NCI-H82 (cell line): ENCODE results near the gene MAP3K2.

Experiments
- DNase-seq: peaks from one replicate; lab custom pipeline; 2025; lab: John Stamatoyannopoulos, UW

MAP3K2 gene

DNA sequence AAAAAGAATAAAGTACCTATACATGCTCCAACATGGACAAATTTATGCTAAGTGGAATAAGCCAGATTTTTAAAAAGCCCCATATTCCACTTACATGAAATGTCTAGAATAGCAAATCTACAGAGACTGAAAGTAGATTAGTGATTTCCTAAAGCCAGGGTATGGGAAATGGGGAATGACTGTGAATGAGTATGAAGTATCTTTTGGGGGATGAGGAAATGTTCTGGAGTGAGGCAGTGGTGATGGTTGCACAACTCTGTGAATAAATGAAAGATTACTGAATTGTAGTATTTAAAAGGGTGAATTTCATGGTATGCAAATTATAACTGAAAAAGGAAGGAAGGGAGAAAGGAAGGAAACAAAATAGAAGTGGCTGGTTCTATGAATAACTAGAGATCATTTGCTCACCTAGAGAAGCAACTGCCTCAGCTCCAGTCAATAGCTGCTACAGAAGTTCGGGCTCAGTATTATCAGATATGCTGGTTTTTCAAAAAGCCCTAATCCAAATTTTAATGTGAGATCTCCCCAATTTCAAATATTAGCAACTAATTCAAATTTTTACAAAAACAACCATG, 39.3 kb downstream of the MAP3K2 start:
- no peak for DNase-seq

DNA sequence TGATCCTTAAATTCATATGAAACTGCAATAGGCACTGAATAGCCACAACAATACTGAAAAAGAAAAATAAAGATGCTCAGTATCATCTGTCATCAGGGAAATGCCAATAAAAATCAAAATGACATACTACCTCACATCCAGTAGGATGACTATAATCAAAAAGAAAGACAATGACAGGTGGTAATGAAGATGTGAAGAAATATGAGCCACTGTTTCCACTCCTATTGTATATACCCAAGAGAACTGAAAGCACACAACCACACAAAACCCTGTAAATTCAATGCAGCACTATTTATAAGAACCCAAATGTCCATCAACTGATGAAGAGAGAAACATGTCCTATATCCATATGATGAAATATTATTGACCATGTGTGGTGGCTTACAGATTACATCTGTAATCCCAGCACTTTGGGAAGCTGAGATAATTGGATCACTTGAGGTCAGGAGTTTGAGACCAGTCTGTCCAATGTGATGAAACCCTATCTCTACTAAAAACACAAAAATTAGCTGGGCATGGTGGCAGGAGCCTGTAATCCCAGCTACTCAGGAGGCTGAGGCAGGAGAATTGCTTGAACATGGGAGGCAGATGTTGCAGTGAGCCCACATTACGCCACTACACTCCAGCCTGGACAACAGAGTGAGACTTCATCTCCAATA, 39.9 kb downstream of the MAP3K2 start:
- peak; percentile 85 for DNase-seq

DNA sequence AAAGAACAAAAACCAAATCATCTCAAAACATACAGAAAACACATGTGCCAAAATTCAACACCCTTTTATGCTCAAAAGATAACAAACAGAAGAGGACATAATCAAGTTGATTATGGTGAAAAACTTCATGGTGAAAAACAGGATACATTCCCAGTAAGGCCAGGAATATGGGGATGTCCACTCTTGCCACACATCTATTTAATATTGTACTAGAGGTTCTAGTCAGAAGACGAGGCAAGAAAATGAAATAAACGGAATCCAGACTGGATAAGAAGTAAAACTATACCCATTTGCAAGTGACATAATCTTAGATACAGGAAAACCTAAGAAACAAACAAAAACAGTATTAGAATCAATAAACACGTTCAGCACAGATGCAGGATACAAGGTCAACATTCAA, 40.8 kb downstream of the MAP3K2 start:
- DNase-seq, result no peak

DNA sequence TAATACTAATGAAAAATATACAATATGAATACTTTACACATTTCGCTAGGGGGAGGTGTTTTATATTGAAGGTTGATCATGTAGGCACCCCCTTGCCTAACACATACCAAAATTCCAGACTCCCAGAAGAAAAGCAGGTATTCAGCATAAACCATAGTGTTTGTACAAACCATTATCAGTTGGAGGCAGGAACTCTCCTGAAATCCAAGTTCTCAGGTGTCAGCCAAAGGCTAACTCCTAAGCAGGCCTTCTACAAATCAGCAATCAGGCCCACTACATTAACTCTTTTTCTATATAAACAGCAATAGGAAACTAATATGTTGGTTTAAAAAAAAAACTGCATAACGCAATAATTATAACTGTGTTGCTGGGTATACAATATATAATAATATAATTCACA, 44.5 kb downstream of the MAP3K2 start:
- DNase-seq, result no peak

DNA sequence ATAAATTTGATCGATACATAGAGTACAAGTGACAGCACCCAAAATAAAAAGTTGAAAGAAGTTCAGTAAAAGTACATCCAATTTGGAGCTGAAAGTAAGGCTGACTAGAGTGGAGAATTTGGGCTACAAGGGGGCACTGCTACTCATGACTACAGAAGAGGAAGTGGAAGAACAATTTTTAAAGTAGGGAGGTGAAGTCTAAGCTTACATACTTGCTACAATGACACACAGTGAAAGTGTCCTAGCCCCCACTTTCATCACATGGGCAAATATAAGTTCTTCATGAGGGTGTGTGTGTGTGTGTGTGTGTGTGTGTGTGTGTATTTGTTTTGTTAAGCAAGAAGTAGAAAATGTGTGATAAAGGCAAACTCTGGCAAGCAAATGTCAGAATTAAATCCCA, 45.7 kb downstream of the MAP3K2 start:
- DNase-seq, result no peak

DNA sequence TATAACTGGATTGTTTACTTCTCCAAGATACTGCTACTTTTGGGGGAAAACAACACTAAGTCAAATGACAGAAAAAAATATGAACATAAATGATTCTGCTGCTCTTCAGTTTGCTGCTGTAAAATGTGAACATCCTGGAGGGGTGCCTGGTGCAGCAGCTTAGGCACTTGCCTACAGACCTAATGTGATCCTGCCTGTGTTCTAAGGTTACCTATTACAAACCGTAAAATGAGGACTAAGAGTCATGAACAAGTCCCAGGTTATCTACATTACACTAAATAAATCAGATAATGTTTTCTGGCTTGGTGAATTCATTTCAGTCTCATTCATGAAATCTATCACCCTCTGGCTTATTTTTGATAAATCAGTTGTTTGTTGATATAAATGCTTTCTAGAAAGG, 55.4 kb downstream of the MAP3K2 start:
- DNase-seq, result no peak

DNA sequence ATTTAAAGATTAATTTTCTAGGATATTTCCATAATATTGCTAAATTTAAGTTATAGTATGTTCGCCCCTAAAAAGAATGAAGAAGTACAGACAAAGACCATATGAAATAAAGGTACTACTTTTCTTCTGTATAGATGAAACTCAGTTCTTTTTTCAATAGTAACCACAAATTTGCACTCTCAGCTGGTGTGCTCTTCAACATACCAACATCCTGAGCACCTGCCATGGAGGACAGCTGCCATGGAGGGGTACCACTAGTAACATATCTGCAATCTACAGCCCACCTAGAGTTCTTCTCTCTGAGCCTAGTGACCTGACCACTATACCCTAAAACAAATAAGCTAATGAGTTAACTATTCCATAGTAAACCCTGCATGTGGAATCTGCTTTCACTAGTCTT, 57.0 kb downstream of the MAP3K2 start:
- DNase-seq, result no peak

DNA sequence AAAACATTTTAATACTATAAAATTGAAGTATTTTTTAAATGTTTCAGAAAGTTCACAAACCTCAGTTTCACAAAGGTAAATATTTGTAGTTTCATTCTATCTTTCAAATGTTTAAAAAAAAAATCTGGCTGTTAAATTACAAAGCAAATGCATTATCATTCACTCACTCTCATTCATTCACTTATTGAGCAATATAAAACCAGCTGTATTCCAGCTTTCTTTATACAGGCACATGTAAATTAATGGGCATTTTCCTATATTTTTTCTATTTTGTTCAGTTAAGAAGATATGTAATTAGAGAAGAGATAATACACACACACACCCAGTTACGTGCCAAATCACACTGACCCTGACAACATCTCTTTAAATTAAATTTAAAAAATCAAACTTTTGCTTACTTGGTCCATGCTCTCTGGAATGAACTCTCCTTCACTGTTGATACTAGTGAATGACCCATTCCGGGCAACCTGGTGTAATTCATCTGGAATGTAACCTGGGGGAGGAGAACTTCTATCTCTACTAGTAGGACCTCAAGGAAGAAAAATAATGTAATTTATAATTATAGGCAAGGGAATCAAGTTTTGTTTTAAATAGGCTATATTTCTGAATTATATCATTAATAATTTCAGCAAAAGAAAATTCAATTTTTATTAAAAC, 61.4 kb downstream of the MAP3K2 start:
- no peak for DNase-seq

DNA sequence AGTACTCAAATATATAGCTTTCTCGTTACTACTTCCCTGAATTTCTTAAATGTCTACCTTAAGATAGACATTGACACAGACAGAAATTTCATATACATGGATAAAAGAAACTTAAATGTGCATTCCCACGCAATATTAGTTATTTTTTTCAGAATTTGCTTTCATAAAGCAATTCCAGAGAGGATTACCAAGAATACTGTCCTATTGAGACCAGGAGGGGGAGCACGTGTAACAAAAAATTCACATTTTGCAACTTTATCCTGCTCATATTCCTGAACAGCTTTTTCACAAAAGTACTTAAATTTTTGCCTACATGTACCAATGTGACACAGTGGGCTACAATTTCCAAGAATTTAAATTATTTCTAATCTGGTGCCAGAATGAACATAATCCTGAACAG, 63.1 kb downstream of the MAP3K2 start:
- peak; percentile 23 for DNase-seq

DNA sequence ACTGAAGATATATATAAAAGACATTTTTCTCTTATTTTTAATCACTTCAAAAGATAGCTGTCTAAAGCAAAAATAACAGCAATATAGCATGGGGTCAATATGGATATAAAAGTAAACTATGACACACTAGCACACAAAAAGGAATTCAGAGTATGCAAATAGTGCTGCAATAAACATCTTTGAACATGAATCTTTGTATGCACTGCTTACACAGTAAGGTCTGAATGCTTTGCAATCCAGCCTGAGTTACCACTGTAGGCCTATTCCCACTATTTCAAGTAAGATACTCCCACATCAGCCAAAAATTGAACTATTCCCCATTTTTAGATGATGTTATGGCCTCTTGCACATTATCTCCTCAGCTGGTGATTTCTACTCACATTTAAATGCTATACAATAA, 66.5 kb downstream of the MAP3K2 start:
- no peak for DNase-seq

DNA sequence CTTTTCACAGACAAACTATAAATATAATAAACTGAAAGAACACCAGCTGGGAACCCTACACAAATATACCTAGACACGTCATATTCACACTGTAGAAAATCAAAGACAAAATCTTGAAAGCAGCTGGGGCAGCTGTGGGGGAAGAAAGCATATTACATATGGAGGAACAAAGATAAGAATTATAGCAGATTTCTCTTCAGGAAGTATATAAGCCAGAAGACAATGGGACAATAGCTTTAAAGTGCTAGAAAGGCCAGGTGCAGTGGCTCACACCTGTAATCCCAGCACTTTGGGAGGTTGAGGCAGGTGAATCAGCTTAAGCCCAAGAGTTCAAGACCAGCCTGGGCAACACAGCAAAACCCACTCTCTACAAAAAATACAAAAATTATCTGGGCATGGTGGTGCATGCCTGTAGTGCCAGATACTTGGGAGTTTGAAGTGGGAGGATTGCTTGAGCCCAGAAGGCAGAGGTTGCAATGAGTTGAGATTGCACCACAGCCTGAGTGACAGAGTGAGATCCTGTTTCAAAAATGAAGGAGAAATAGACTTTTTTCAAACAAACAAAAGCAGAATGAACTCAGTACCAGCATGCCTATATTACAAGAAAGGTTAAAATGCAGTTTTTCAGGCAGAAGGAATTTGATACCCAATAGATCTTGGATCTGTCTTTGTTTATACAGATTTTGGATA, 67.0 kb downstream of the MAP3K2 start:
- no peak for DNase-seq

DNA sequence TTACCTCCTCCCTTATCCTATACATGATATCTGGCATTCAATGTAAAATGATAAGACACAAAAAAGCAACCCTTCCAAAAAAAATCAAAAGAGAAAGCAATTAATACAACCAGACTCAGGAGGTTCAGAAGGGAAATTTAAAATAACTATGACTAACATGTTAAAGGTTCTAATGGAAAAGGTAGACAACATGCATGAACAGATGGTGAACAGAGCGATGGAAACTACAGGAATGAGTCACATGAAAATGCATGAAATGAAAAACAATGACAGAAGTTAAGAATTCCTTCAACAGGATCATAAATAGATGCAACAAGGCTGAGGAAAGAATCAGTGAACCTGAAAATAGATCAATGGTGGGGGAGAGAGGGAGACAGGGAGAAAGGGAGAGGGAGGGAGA, 67.7 kb downstream of the MAP3K2 start:
- DNase-seq, result no peak

DNA sequence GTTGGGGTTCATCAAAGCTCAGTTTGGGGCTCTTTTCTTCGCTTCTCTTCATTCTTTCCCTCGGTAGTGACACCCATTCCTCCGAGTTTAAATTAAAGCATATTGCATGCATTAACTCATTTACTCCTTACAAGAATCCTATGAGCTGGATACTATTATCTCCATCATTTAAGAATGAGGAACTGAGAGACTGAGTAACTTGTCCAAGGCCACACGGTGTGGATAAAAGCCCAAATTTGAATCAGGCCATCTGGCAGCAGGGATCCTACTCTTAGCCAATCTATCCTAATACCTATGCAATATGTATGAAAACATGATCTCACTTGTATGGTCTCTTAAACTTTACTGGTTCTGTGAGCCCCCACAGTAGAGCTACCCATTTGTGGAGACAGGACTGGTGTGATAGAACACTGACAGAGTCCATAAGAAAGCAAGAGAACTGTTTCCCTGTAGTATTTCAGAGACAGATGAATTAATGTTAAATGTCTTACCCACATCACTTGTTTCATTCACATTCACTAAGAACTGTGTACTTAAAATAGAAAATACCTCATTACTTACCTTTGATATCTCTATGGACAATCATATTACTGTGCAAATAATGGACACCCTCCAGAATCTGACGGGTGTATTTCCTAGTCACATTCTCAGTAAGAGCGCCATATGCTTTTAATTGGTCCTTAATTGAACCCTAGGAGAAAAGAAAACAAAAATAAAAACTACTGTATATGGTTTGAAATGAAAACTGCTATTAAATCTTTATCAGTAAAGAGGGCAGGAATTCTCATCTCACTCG, 73.4 kb downstream of the MAP3K2 start:
- no peak for DNase-seq

DNA sequence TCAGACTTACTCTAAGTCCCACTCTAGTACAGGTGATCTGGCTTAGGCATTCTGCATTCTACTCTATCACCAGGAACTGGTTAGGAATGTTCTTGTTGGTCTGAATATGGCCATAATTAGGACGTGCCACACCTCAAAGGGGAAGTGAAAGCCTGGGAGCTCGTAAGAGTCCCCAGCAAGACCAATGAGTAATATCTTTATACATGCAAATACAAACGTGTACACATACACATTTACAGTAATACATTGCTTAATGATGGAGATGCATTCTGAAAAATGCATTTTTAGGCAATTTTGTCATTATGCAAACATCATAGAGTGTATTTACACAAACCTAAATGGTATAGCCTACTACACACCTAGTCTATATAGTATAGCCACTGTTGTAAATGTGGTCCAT, 74.4 kb downstream of the MAP3K2 start:
- no peak for DNase-seq

DNA sequence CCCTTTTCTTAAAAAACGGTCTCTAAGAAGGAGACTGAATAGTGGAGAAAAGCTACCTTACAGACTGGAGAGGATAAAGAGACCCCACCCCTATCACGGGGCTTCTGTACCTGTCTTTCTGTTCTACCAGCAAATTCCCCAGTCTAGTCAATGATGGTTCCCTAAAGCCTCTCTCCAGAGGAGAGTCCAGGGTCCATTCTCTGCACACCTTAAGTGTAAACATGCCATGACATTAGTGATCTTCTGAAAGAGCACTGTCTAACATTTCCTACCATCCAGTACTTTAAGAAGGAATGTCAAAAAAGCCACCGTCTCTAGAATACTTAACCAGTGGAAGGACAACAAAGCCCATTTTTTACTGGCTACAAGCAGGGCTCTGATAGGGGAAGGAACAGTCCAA, 76.8 kb downstream of the MAP3K2 start:
- no peak for DNase-seq

DNA sequence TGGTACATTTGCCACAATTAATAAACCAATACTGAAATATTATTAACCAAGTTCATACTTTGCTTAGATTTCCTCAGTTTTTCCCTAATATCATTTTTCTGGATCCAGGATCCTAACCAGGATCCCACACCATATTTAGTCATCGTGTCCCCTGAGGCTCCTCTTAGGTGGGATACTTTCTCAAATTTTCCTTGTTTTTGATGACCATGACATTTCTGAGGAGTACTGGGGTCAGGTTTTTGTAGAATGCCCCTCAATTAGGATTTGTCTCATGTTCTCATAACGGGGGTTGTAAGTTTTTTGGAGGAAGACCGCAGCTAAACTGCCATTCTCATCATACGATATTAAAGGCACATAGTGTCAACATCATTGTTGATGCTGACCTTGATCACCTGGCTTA, 78.3 kb downstream of the MAP3K2 start:
- no peak for DNase-seq

DNA sequence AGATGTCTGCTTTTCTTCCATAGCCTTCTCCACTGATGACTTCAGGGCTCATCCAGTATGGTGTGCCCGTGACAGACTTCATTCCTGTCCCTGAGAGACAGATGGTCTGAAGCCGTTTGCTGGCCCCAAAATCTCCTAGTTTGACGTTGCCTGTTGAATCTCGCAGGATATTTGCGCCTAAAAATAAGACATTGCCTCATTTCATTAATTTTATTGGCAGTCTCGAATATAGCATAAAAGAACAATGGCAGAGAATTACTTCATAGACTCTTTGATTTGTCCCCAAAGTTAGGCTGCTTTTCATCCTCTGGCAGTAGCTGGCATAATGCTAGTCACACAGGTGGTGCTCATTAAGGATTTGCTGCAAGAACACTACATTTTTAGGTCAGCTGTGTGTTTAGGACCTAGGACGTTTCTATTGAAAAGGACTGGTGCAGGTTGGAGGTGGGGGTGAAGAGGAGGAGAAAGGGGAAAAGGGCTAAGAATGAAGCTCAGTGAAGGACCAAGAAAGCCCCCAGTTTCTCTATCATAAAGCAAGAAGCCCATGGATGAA, 79.1 kb downstream of the MAP3K2 start:
- DNase-seq, result no peak

DNA sequence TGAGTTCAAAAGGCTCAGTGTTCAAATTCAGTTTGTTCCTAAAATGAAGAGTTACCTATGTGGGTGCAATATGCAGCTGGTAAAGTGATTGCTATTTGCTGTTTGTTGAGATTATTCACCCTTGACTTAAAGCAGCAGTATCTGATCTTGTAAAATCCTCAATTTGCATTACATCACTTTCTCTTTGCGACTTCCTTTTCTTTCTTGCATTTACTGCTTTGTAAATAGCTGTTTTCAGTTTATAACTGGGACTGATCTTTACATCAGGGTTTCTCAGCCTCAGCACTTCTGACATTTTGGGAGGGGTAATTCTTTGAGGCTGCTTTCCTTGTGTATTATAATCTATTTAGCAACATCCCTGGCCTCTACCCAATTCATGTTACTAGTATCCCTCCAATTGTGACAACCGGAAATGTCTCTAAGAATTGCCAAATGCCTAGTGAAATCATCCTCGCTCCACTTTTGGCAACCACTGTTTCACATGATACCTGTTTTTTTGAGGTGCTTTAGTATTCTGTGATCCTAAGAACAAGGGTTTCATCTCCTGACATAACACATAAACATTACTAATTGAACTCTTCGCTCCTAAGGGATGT, 81.7 kb downstream of the MAP3K2 start:
- no peak for DNase-seq

DNA sequence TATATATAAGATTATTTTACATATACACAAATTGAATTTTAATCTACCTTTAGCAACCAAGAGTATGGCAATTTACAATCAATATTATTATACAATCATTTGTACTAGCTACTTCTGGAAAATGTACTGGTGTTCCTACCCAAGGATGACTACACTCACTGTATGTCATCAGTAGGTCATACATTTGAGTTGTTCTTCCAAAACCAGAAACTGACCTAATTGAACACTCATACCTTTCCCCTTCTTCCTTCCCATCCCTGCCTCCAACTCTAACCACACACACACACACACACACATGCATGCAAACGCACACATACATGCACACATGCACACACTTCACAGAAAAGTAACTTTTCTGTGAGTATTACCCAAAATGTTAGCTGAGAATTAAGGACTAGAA, 85.6 kb downstream of the MAP3K2 start:
- DNase-seq, result no peak

DNA sequence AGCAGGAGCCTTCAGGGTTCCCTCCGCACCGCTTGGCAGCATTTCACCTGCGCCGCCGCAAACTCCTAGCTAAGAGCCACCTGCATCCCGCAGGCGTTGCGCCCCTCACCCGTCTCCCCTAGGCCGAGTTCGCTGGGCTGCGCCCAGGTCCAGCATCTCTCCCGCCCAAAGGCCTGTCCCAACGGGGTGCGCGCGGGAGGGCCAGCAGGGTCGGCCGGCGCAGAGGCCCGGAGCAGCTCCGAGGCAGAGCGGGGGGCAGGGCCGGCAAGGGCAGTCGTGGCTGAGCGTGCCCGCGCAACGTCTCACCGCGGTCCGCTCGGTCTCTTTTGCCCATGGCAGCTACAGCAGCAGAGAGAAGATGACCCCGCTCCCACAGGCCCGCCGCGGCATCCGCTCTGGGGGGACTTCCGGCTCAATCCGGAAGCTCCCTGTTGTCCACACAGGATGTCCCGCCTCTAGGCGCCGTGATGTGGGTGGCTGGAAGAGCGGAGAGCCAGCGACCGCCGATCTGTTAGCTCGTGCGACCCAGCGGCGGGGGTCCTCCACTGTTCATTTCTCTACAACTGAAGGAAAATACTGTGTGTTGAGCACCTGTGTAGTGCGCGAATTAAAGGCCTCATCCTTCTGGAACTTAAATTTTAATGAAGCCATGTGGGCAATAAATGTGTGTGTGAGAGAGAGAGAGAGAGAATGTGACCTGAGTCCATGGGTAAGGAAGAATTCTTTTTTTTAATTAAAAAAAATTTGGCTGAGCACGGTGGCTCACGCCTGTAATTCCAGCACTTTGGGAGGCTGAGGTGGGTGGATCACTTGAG, 93.8 kb downstream of the MAP3K2 start, which contains the start of gene ERCC3:
Gene ERCC3, minus strand, starts transcription at position 397 of the 815 bp plus-strand sequence. Its CDS starts 63 bp downstream, at position 334.
- peak; percentile 96 for DNase-seq

DNA sequence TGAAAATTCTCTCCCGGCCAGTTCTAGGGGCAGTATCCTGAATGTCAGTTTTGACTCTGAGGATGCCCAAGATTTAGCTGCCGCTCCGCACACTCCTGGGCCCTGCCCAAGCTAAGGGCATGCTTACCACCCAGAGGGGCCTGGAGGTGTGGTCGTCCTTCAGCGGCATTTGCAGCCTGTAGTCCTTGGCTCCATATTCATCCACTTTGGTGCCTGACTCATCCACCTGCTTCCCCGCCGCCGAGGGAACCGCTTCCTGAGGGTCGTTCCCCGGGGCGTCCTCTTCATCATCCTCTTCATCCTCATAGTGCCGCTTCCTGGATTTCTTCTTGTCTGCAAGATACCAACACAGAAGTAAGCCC, 94.4 kb downstream of the MAP3K2 start:
- no peak for DNase-seq
